Sigmoid colon (tissue), 7 donors: Measurements from ENCODE around the gene MYO5C. TPM values are rescaled to one million over a fixed set of nuclear protein-coding genes. Genes with fewer than 3 reads are reported as not detected.
A peak's percentile ranks its signal among the peaks of the same experiment; 100 is the strongest.

Source experiments
- DNase-seq: peaks from one replicate; pipeline ENCODE4 v3.0.0-alpha.2; 2019
- H3K27ac ChIP-seq, 4 donors: fragments of 200-600 bp; sonication (generic); one replicate each; pipeline ENCODE4 v1.5.1; 2016 to 2019; ENCODE audit warnings: mild to moderate bottlenecking in 1 of 4
- H3K27me3 ChIP-seq, 3 donors: fragments of 200-600 bp; sonication (generic); one replicate each; pipeline ENCODE4 v1.5.1; 2019; ENCODE audit warnings: mild to moderate bottlenecking in 1 of 3
- H3K36me3 ChIP-seq, 4 donors: fragments of 200-600 bp; sonication (generic); one replicate each; pipeline ENCODE4 v1.5.1; 2016 to 2019
- H3K4me1 ChIP-seq, 4 donors: fragments of 200-600 bp; sonication (generic); one replicate each; pipeline ENCODE4 v1.5.1; 2017 to 2019
- H3K4me3 ChIP-seq, 4 donors: fragments of 200-600 bp; sonication (generic); one replicate each; pipeline ENCODE4 v1.5.1; 2017 to 2019; ENCODE audit warnings: mild to moderate bottlenecking in 2 of 4, moderate library complexity in 1 of 4
- H3K9me3 ChIP-seq, 4 donors: fragments of 200-600 bp in 3 of 4; sonication (generic) in 3 of 4; one replicate each; pipeline versions ENCODE4 v1.5.1 to v1.6.1; 2013 to 2019
- CTCF ChIP-seq, 4 experiments: fragments of 450-650 bp in 3 of 4; fragments of 200-600 bp in 1 of 4; IDR thresholded peaks; one replicate each; pipeline ENCODE4 v1.5.1; 2016 to 2019; ENCODE audit warnings: antibody characterized with exemption in 4 of 4, mild to moderate bottlenecking in 3 of 4, moderate library complexity in 2 of 4
- EP300 ChIP-seq, 4 donors: sonication (generic); formaldehyde crosslinking; IDR thresholded peaks; one replicate each; pipeline ENCODE4 v1.6.1; 2017; ENCODE audit warnings: antibody characterized with exemption in 4 of 4
- POLR2A ChIP-seq, 2 donors: fragments of 450-650 bp; IDR thresholded peaks; one replicate each; pipeline ENCODE4 v1.6.1; 2016; ENCODE audit warnings: antibody characterized with exemption in 2 of 2, mild to moderate bottlenecking in 2 of 2, moderate library complexity in 2 of 2
- POLR2AphosphoS5 ChIP-seq, 4 donors: sonication (generic); formaldehyde crosslinking; IDR thresholded peaks; one replicate each; pipeline ENCODE4 v1.6.1; 2017; ENCODE audit warnings: antibody characterized with exemption in 4 of 4
- WGBS, 2 donors: extraction: QIAGEN DNeasy Blood & Tissue Kit; methylation state at CpG; one replicate each; pipeline ENCODE4 v1.1.7; 2013; 5-methylcytosine and 5-hydroxymethylcytosine counted together
- intact Hi-C: fragments of 100-400 bp; cut with DNase I; formaldehyde crosslinking; loops from one replicate; pipeline ENCODE4 v1.15.1; 2023
- polyA plus RNA-seq, 3 donors: library from polyadenylated mRNA; stranded (reverse); fragments of 200-250 nt; gene quantifications; one replicate each; pipeline ENCODE4 v1.2.3, GENCODE V29; 2013
- total RNA-seq, 4 donors: library from RNA; depleted of rRNA; stranded (reverse); fragments of >200 nt; gene quantifications; one replicate each; pipeline ENCODE4 v1.1.0, GENCODE V29; 2016
- donor health status: healthy with polysubstance abuse.
- donor health status: Bipolar disorder and iron deficiency.
- donor health status: healthy.

MYO5C gene
- total RNA-seq (10 to 100 TPM in 1 of 4 donors, 1 to 10 TPM in 3; 3.6 to 11.9 (median 5.3) TPM), polyA plus RNA-seq (10 to 100 TPM; 12.0 to 16.5 (median 16.4) TPM)

- TF ChIP-seq EP300 (IDR thresholded peaks at IDR 0.05) (no peak), POLR2AphosphoS5 (IDR thresholded peaks at IDR 0.05) (peak in 2 of 4 donors; percentile 34 to 41), CTCF (IDR thresholded peaks at IDR 0.05) (no peak), POLR2A (IDR thresholded peaks at IDR 0.05) (peak in 1 of 2 donors; percentile 60)
- Histone ChIP-seq H3K4me3 (peak within 1 kb of the TSS; percentile 10 to 48 (median 44)), H3K9me3 (no peaks in the 10 kb centered on the region), H3K27ac (peak within 1 kb of the TSS; percentile 2 to 62 (median 36)), H3K27me3 (peaks cover 13 to 41% (median 16%) of the 10 kb centered on the region in 3 donors), H3K36me3 (no peaks in the 10 kb centered on the region), H3K4me1 (peaks cover 0 to 13% (median 13%) of the 10 kb centered on the region in 4 donors)
- 1% methylated on average over 65 of the region's 65 CpGs for WGBS, 2 donors
- intact Hi-C loops = no loop called here
- peak; percentile 77 for DNase-seq
Observed at GRCh38 chr15:52295421-52296001, at the start of gene MYO5C. TSS of gene MYO5C (minus strand) at chr15:52295804. CDS start at chr15:52295636, 168 bp downstream.

GRCh38 chr15:52344592-52344991 is 49.0 kb upstream of the MYO5C start:
- intact Hi-C loops = no loop called here
- no peaks in the 10 kb centered on the region for H3K9me3 ChIP-seq
- no peaks in the 10 kb centered on the region for H3K27me3 ChIP-seq
- H3K4me1 ChIP-seq = peaks cover 0 to 11% (median 0%) of the 10 kb centered on the region in 4 donors
- TF ChIP-seq POLR2A (IDR thresholded peaks at IDR 0.05) (no peak), CTCF (IDR thresholded peaks at IDR 0.05) (no peak), POLR2AphosphoS5 (IDR thresholded peaks at IDR 0.05) (no peak), EP300 (IDR thresholded peaks at IDR 0.05) (no peak)
- 97 to 100% methylated on average over 1 of the region's 1 CpG for WGBS, 2 donors
- H3K27ac ChIP-seq = no peak overlapping the region
- H3K36me3 ChIP-seq = peaks cover 0 to 41% (median 7%) of the 10 kb centered on the region in 4 donors
- no peak for DNase-seq
- no peak overlapping the region for H3K4me3 ChIP-seq

GRCh38 chr15:52343831-52344230 is 48.2 kb upstream of the MYO5C start:
- DNase-seq = no peak

GRCh38 chr15:52340093-52340492 is 44.5 kb upstream of the MYO5C start:
- Histone ChIP-seq H3K27ac (no peak overlapping the region), H3K9me3 (no peaks in the 10 kb centered on the region), H3K4me3 (no peak overlapping the region), H3K4me1 (peaks cover 0 to 10% (median 2%) of the 10 kb centered on the region in 4 donors), H3K27me3 (no peaks in the 10 kb centered on the region), H3K36me3 (peaks cover 0 to 29% (median 13%) of the 10 kb centered on the region in 4 donors)
- intact Hi-C loops = no loop called here
- WGBS, 2 donors = 93 to 98% methylated on average over 16 of the region's 16 CpGs
- no peak for TF ChIP-seq POLR2AphosphoS5 (IDR thresholded peaks at IDR 0.05)
- no peak for TF ChIP-seq EP300 (IDR thresholded peaks at IDR 0.05)
- no peak for TF ChIP-seq CTCF (IDR thresholded peaks at IDR 0.05)
- TF ChIP-seq POLR2A (IDR thresholded peaks at IDR 0.05) = no peak
- no peak for DNase-seq

More at GRCh38 chr15:52343831-52344230, 48.2 kb upstream of the MYO5C start:
- TF ChIP-seq CTCF (IDR thresholded peaks at IDR 0.05) = no peak
- TF ChIP-seq EP300 (IDR thresholded peaks at IDR 0.05) = no peak
- intact Hi-C loops = no loop called here
- 81% methylated on average over 3 of the region's 3 CpGs for WGBS, 2 donors
- no peak overlapping the region for H3K4me3 ChIP-seq
- no peaks in the 10 kb centered on the region for H3K27me3 ChIP-seq
- no peak overlapping the region for H3K27ac ChIP-seq
- H3K36me3 ChIP-seq = peaks cover 0 to 36% (median 6%) of the 10 kb centered on the region in 4 donors
- peaks cover 0 to 4% (median 0%) of the 10 kb centered on the region in 4 donors for H3K4me1 ChIP-seq
- no peaks in the 10 kb centered on the region for H3K9me3 ChIP-seq
